ENCODE results near the gene MCF2L.

MCF2L gene

GRCh38 chr13:113001241-113002140, 32.5 kb downstream of the MCF2L start:
- peak; percentile 100 for DNase-seq

GRCh38 chr13:113002206-113002912, 33.3 kb downstream of the MCF2L start:
- DNase-seq: peak; percentile 98
- Histone ChIP-seq H3K27me3 (ENCODE audit: insufficient read depth, low read depth, severe bottlenecking) (no peaks in the 10 kb centered on the region), H3K27ac (peak overlapping the region; percentile 90)

More at GRCh38 chr13:113001241-113002140, 32.5 kb downstream of the MCF2L start:
- Histone ChIP-seq H3K9me3 (ENCODE audit: severe bottlenecking) (no peaks in the 10 kb centered on the region), H3K27me3 (ENCODE audit: insufficient read depth, low read depth, severe bottlenecking) (no peaks in the 10 kb centered on the region), H3K27ac (peak overlapping the region; percentile 90), H3K4me3 (ENCODE audit: low read depth, low read length) (peak overlapping the region; percentile 74), H3K36me3 (peaks cover 28% of the 10 kb centered on the region)
- TF ChIP-seq CTCF (IDR thresholded peaks at IDR 0.05; ENCODE audit: low read depth, low read length): no peak

GRCh38 chr13:113002913-113003290, 33.9 kb downstream of the MCF2L start:
- Histone ChIP-seq H3K4me3 (ENCODE audit: low read depth, low read length) (no peak overlapping the region), H3K27ac (peak overlapping the region; percentile 90), H3K27me3 (ENCODE audit: insufficient read depth, low read depth, severe bottlenecking) (no peaks in the 10 kb centered on the region), H3K36me3 (peaks cover 40% of the 10 kb centered on the region), H3K9me3 (ENCODE audit: severe bottlenecking) (no peaks in the 10 kb centered on the region)
- no peak for DNase-seq
- TF ChIP-seq CTCF (IDR thresholded peaks at IDR 0.05; ENCODE audit: low read depth, low read length): no peak

More at GRCh38 chr13:113002206-113002912, 33.3 kb downstream of the MCF2L start:
- TF ChIP-seq CTCF (IDR thresholded peaks at IDR 0.05; ENCODE audit: low read depth, low read length): peak; percentile 98
- peak overlapping the region; percentile 74 for H3K4me3 ChIP-seq (ENCODE audit: low read depth, low read length)
- H3K36me3 ChIP-seq: peaks cover 37% of the 10 kb centered on the region
- no peaks in the 10 kb centered on the region for H3K9me3 ChIP-seq (ENCODE audit: severe bottlenecking)

GRCh38 chr13:113004126-113004525, 35.1 kb downstream of the MCF2L start:
- Histone ChIP-seq H3K27me3 (ENCODE audit: insufficient read depth, low read depth, severe bottlenecking) (no peaks in the 10 kb centered on the region), H3K36me3 (peaks cover 48% of the 10 kb centered on the region), H3K9me3 (ENCODE audit: severe bottlenecking) (peaks cover 4% of the 10 kb centered on the region), H3K4me3 (ENCODE audit: low read depth, low read length) (no peak overlapping the region), H3K27ac (no peak overlapping the region)
- no peak for DNase-seq
- TF ChIP-seq CTCF (IDR thresholded peaks at IDR 0.05; ENCODE audit: low read depth, low read length): no peak

GRCh38 chr13:113005076-113005865, 36.3 kb downstream of the MCF2L start:
- Histone ChIP-seq H3K27ac (no peak overlapping the region), H3K27me3 (ENCODE audit: insufficient read depth, low read depth, severe bottlenecking) (no peaks in the 10 kb centered on the region)
- no peak for TF ChIP-seq CTCF (IDR thresholded peaks at IDR 0.05; ENCODE audit: low read depth, low read length)

More at GRCh38 chr13:113005076-113005865, 36.3 kb downstream of the MCF2L start:
- H3K4me3 ChIP-seq (ENCODE audit: low read depth, low read length): no peak overlapping the region
- H3K9me3 ChIP-seq (ENCODE audit: severe bottlenecking): peaks cover 9% of the 10 kb centered on the region
- DNase-seq: no peak
- H3K36me3 ChIP-seq: peaks cover 56% of the 10 kb centered on the region
